HG03432 (cell line): Measurements from ENCODE around the gene SCUBE3.

ENCODE experiments used
- ATAC-seq: cut with Tn5 transposase; IDR thresholded peaks from one replicate; pipeline ENCODE4 v1.9.1; 2021; ENCODE audit warnings: mild to moderate bottlenecking, moderate library complexity; ENCODE audit not compliant: unreplicated experiment

The SCUBE3 gene

GRCh38 chr6:35264550-35265274, 51.0 kb downstream of the SCUBE3 start:
- no peak for ATAC-seq

GRCh38 chr6:35265523-35265922, 51.8 kb downstream of the SCUBE3 start:
- ATAC-seq: no peak

GRCh38 chr6:35267446-35267845, 53.7 kb downstream of the SCUBE3 start:
- no peak for ATAC-seq

GRCh38 chr6:35267897-35268296, 54.1 kb downstream of the SCUBE3 start:
- no peak for ATAC-seq

- ATAC-seq: no peak
Observed at GRCh38 chr6:35272005-35272404, 58.2 kb downstream of the SCUBE3 start.

- no peak for ATAC-seq
Observed at GRCh38 chr6:35273822-35274559, 60.2 kb downstream of the SCUBE3 start.

GRCh38 chr6:35275744-35276260, 62.0 kb downstream of the SCUBE3 start:
- ATAC-seq: no peak

- ATAC-seq: no peak
Observed at GRCh38 chr6:35278708-35279107, 65.0 kb downstream of the SCUBE3 start.

GRCh38 chr6:35280903-35281302, 67.1 kb downstream of the SCUBE3 start:
- no peak for ATAC-seq

GRCh38 chr6:35282472-35282871, 68.7 kb downstream of the SCUBE3 start:
- ATAC-seq: no peak

GRCh38 chr6:35283361-35283760, 69.6 kb downstream of the SCUBE3 start:
- ATAC-seq: no peak

GRCh38 chr6:35287671-35288396, 74.1 kb downstream of the SCUBE3 start:
- ATAC-seq: no peak

- ATAC-seq: no peak
Observed at GRCh38 chr6:35288834-35289233, 75.1 kb downstream of the SCUBE3 start.

- ATAC-seq: no peak
Observed at GRCh38 chr6:35291491-35291890, 77.7 kb downstream of the SCUBE3 start.

GRCh38 chr6:35292494-35292893, 78.7 kb downstream of the SCUBE3 start:
- ATAC-seq: no peak

- no peak for ATAC-seq
Observed at GRCh38 chr6:35293681-35294080, 79.9 kb downstream of the SCUBE3 start.

- ATAC-seq: no peak
Observed at GRCh38 chr6:35294308-35294945, 80.7 kb downstream of the SCUBE3 start.

- no peak for ATAC-seq
Observed at GRCh38 chr6:35295036-35295435, 81.3 kb downstream of the SCUBE3 start.

- no peak for ATAC-seq
Observed at GRCh38 chr6:35295521-35296315, 82.0 kb downstream of the SCUBE3 start.

GRCh38 chr6:35296931-35297600, 83.3 kb downstream of the SCUBE3 start:
- ATAC-seq: no peak
